NCI-H82 treated with DMSO at 0.1 percent for 48 hours (cell line): ENCODE measurements around the gene ENTPD6.

Source experiments
- DNase-seq: peaks from one replicate; lab custom pipeline; 2025; ENCODE audit not compliant: unreplicated experiment; lab: John Stamatoyannopoulos, UW

Gene ENTPD6

GRCh38 chr20:25187635-25188034 lies 7.9 kb upstream of the ENTPD6 start:
- no peak for DNase-seq

- no peak for DNase-seq
Measured at GRCh38 chr20:25188218-25188617, 7.3 kb upstream of the ENTPD6 start.

GRCh38 chr20:25191051-25191450 lies 4.5 kb upstream of the ENTPD6 start:
- DNase-seq = no peak

GRCh38 chr20:25191689-25192088 lies 3.8 kb upstream of the ENTPD6 start:
- no peak for DNase-seq

DNA sequence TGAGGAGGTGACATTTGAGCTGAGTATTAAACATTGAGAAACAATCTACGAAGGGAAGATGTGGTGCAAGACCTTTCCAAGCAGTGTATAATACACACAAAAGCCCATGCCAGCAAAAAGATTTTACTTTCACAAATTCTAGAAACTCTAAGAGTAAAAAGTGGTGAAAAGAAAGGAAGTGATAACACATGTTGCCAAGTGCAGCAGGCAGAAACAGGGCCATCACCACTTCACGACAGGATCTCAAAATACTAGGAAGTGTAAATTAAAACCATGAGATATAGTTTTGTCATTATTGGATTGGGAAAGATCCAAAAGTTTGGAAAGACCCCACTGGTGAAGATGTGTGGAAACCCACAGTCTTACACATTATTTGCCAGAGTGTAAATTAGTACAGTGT lies 1.7 kb upstream of the ENTPD6 start:
- no peak for DNase-seq

GRCh38 chr20:25194333-25194972 lies 1.1 kb upstream of the ENTPD6 start:
- DNase-seq = no peak

- DNase-seq = no peak
Measured at GRCh38 chr20:25195962-25196785, 662 bp downstream of the ENTPD6 start.

GRCh38 chr20:25196786-25197120 lies 1.2 kb downstream of the ENTPD6 start:
- no peak for DNase-seq

DNA sequence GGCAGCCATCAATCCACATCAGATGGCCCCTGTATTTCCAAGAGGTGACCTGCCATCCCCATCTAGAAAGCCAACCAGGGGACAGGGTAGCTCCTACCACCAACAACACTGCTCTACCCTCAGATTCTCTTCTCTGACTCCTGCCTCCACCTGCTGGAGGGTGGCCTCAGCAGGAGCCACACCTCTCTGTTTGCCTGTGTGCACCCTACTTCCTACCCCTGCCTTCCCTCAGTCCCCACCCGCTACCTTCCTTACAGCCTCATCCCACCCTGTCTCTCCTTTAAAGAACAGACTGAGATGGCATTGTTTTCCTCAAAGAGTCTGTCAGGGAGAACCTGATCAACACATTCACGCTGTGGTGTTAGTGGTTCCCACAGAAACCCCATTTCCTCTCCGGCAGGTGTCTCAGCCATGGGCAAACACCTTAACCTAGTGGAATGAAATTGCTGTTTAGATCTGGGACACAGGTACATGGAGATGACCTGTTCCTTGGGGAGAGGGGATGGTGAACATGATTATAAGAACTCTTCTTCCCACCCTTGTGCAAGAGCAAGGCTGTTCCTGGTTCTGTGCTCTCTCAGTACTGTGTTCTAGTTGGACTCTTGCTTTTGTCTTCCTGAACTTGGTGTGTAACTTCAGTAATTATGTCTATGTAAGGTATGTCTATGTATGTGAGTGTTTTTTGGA lies 1.8 kb downstream of the ENTPD6 start:
- DNase-seq = no peak

- DNase-seq = no peak
Measured at GRCh38 chr20:25197870-25198190, 2.3 kb downstream of the ENTPD6 start.

- DNase-seq = no peak
Measured at GRCh38 chr20:25198663-25199383, 3.3 kb downstream of the ENTPD6 start.

DNA sequence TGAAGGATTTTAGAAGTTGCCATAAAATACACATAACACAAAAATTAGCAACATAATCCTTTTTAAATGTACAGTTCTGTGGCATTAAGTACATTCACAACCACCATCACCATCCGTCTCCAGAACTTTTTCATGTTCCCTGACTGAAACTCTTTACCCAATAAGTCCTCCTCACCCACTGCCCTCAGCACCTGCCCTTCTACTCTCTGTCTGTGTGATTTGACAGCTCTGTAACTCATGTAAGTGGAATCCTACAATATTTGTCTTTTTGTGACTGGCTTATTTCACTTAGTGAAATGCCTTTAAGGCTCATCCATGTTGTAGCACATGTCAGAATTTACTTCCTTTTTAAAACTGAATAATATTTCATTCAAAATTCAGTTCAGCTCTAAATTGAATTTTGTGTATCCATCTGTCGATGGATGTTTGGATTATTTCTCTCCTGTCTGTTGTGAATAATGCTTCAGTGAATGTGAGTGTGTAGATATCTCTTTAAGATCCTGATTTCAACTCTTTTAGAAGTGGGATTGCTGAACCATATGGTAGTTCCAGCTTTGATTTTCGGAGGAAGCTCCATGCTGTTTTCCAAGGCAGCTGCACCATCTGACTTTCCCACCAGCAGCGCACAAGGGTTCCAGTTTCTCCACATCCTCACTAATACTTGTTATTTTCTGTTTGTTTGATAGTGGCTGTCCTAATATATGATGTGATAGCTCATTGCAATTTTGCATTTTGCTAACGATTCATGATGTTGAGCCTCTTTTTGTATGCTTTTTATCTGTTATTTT lies 4.2 kb downstream of the ENTPD6 start:
- DNase-seq = peak; percentile 26

DNA sequence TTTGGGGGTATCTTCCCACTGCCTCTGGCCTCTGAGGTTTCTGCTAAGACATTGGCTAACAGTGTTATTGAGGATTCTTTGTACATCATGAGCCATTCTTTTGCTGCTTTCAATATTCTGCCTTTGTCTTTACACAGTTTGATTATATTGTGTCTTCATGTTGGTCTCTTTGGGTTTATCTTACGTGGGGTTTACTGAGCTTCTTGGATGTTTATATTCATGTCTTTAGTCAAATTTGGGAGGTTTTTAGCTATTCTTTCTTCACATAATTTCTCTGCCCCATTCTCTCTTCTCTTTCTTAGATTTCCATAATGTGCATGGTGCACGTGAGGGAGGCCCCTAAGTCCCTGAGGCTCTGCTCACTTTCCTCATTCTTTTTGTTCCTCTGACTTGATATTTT lies 7.6 kb downstream of the ENTPD6 start:
- DNase-seq = no peak

DNA sequence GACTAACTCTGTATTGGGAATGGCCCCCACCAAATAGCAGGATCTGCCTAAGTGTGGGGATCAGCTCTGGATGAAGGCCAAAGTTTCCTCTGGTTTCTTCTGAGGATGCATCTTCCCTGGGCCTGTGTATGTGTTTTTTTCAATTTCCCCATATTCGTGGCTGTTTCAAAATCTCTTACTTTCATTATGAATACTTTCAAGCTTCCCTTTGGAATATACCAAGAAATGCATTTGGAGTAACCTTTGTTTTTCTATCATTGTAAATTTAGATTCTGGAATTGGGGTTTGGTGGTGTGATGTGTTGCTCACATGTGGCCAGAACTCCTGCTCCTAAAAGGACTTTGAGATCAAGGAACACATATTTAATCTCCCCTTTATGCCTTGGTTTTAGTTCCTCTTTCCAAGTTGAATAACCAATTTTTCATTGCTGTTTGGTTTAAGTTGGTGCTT lies 8.4 kb downstream of the ENTPD6 start:
- no peak for DNase-seq

GRCh38 chr20:25204550-25205276 lies 9.2 kb downstream of the ENTPD6 start:
- DNase-seq = no peak

DNA sequence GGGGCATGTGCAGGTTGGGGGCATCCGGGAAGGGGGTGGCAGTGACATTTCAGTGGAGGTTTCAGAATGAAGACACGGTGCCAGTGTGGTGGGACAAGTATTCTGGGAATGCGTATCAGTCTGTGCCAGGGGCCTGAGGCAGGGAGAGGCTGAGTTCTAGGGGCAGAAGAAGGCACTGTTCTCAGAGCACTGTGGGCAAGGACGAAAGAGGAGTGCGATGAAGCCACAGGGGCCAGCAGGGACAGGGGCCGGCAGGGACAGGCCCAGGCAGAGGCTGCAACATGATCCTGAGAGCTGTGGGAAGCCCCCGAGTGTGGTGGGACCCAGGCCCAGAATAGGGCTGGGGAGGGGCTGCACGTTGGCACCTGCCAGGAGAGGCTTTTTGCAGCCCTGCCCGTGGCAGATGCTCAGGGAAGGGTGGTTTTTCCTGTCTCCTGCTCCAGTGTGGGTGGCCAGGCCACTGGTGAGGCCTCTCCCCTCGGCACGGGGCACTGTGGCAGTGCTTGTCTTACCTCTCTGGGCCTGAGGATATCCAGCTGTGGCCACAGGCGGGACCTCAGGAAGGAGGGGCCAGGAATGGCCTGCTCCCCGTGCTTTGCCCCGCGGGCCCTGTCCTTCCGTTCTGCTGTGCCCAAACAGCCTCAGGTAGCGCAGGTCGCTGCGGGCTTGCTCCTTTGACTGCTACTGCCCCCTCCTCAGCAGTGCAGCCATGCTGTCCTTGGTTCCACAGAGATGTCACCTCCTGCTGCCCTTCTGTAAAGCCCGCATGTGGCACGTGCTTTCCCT lies 10.0 kb downstream of the ENTPD6 start:
- DNase-seq = no peak

DNA sequence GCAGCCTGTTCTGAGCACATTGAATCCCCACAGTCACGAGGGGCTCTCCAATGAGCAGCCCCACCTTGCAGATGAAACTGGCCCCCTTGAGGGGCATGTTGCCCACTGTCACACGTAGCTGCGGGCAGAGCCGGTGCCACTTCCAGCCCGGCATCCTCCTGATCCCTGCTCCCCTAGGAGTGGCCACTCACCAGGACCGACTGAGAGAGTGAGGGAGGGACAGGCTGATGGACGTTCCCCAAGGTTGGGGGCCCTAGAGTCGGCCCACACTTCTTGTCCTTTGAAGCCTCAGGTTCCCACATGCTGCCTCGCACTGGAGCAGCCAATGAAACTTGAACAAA lies 10.5 kb downstream of the ENTPD6 start:
- DNase-seq = no peak

DNA sequence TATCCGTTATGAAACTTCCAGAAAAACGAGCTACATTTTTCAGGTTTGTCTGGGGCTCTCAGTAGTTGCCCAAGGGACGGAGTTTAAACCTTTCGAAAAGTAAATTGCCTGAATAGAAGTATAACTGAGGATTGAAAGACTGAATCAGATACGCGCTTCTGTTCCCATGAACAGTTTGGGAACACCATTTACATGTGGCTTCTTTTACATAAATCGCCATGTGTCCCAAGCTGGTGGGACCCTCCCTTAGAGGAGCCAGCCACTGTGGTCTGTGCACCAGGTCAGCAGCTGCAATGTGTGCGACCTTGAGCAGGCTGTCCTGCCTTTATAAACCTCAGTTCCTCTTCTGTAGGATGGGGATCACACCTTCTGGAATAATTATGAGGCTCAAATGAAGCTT lies 11.0 kb downstream of the ENTPD6 start:
- no peak for DNase-seq

- DNase-seq = no peak
Measured at GRCh38 chr20:25207149-25207959, 11.8 kb downstream of the ENTPD6 start.
